ENCODE results near the gene TYW1B.
A peak's percentile ranks its signal among the peaks of the same experiment; 100 is the strongest.
"Not testable (repeated sequence)": the region's sequence is repeated elsewhere in the genome, so short reads cannot be mapped to it uniquely, and the experiment has no call there.

The TYW1B gene

GRCh38 chr7:72696643-72697042, 131.4 kb downstream of the TYW1B start:
- H3K18ac ChIP-seq (ENCODE audit: low read depth in 1 of 2, low read length in 2 of 2); H2AK5ac ChIP-seq (ENCODE audit: low read length, severe bottlenecking); H2BK5ac ChIP-seq (ENCODE audit: low read depth, low read length, poor library complexity, severe bottlenecking); H3K9ac ChIP-seq (ENCODE audit: low read length); H2BK12ac ChIP-seq (ENCODE audit: low read length in 2 of 2); H3K4me2 ChIP-seq (ENCODE audit: low read length, poor library complexity, severe bottlenecking); H4K91ac ChIP-seq (ENCODE audit: low read length); H3K23ac ChIP-seq (ENCODE audit: low read length in 2 of 2); H3K27me3 ChIP-seq (ENCODE audit: control insufficient read depth in 1 of 2, insufficient read depth in 1 of 2, low read length in 2 of 2); H3K14ac ChIP-seq (ENCODE audit: low read length in 2 of 2); H3K4ac ChIP-seq (ENCODE audit: low read depth in 1 of 2, low read length in 2 of 2); H3K27ac ChIP-seq (ENCODE audit: low read length, poor library complexity, severe bottlenecking); H3K36me3 ChIP-seq (ENCODE audit: control insufficient read depth in 1 of 2, insufficient read depth in 2 of 2, low read depth in 1 of 2, low read length in 2 of 2); H4K8ac ChIP-seq (ENCODE audit: low read length); DNase-seq; H2BK120ac ChIP-seq (ENCODE audit: low read depth, low read length); H3K4me3 ChIP-seq (ENCODE audit: insufficient read depth in 1 of 2, low read depth in 1 of 2, low read length in 2 of 2); H3K79me1 ChIP-seq (replicated peaks; ENCODE audit: low read length, poor library complexity, severe bottlenecking); H2AFZ ChIP-seq (ENCODE audit: low read depth, low read length); H2BK15ac ChIP-seq (ENCODE audit: low read depth, poor library complexity, severe bottlenecking); H3K4me1 ChIP-seq (ENCODE audit: control insufficient read depth, insufficient read depth, low read depth, low read length); H3K9me3 ChIP-seq (ENCODE audit: control insufficient read depth, low read length): not testable (repeated sequence)
- 33% methylated on average over 1 of the region's 2 CpGs for WGBS

- not testable (repeated sequence) for H3K4me3 ChIP-seq (ENCODE audit: insufficient read depth in 1 of 2, low read depth in 1 of 2, low read length in 2 of 2)
These were observed 132.5 kb downstream of the TYW1B start for GRCh38 chr7:72695482-72695881.

GRCh38 chr7:72691442-72691841, 136.6 kb downstream of the TYW1B start:
- H2AFZ ChIP-seq (ENCODE audit: low read depth, low read length); H3K9ac ChIP-seq (ENCODE audit: low read length); H4K8ac ChIP-seq (ENCODE audit: low read length); H4K91ac ChIP-seq (ENCODE audit: low read length); H3K27ac ChIP-seq (ENCODE audit: low read length, poor library complexity, severe bottlenecking); H3K36me3 ChIP-seq (ENCODE audit: control insufficient read depth in 1 of 2, insufficient read depth in 2 of 2, low read depth in 1 of 2, low read length in 2 of 2); DNase-seq; H3K79me1 ChIP-seq (replicated peaks; ENCODE audit: low read length, poor library complexity, severe bottlenecking); H2AK5ac ChIP-seq (ENCODE audit: low read length, severe bottlenecking); H2BK120ac ChIP-seq (ENCODE audit: low read depth, low read length); H3K4me1 ChIP-seq (ENCODE audit: control insufficient read depth, insufficient read depth, low read depth, low read length); H3K14ac ChIP-seq (ENCODE audit: low read length in 2 of 2); H3K27me3 ChIP-seq (ENCODE audit: control insufficient read depth in 1 of 2, insufficient read depth in 1 of 2, low read length in 2 of 2); H3K4me2 ChIP-seq (ENCODE audit: low read length, poor library complexity, severe bottlenecking); H3K18ac ChIP-seq (ENCODE audit: low read depth in 1 of 2, low read length in 2 of 2); H3K4ac ChIP-seq (ENCODE audit: low read depth in 1 of 2, low read length in 2 of 2); H2BK12ac ChIP-seq (ENCODE audit: low read length in 2 of 2); H2BK15ac ChIP-seq (ENCODE audit: low read depth, poor library complexity, severe bottlenecking); H3K4me3 ChIP-seq (ENCODE audit: insufficient read depth in 1 of 2, low read depth in 1 of 2, low read length in 2 of 2); H3K9me3 ChIP-seq (ENCODE audit: control insufficient read depth, low read length); H3K23ac ChIP-seq (ENCODE audit: low read length in 2 of 2); H2BK5ac ChIP-seq (ENCODE audit: low read depth, low read length, poor library complexity, severe bottlenecking): not testable (repeated sequence)
- WGBS = 78% methylated on average over 2 of the region's 2 CpGs

More at GRCh38 chr7:72695482-72695881, 132.5 kb downstream of the TYW1B start:
- not testable (repeated sequence) for H3K27me3 ChIP-seq (ENCODE audit: control insufficient read depth in 1 of 2, insufficient read depth in 1 of 2, low read length in 2 of 2); H2AK5ac ChIP-seq (ENCODE audit: low read length, severe bottlenecking); H2BK15ac ChIP-seq (ENCODE audit: low read depth, poor library complexity, severe bottlenecking); H2BK12ac ChIP-seq (ENCODE audit: low read length in 2 of 2); H3K4me2 ChIP-seq (ENCODE audit: low read length, poor library complexity, severe bottlenecking); H3K36me3 ChIP-seq (ENCODE audit: control insufficient read depth in 1 of 2, insufficient read depth in 2 of 2, low read depth in 1 of 2, low read length in 2 of 2); H3K9ac ChIP-seq (ENCODE audit: low read length); H4K91ac ChIP-seq (ENCODE audit: low read length); H3K4ac ChIP-seq (ENCODE audit: low read depth in 1 of 2, low read length in 2 of 2); H3K9me3 ChIP-seq (ENCODE audit: control insufficient read depth, low read length); H2BK5ac ChIP-seq (ENCODE audit: low read depth, low read length, poor library complexity, severe bottlenecking); H3K27ac ChIP-seq (ENCODE audit: low read length, poor library complexity, severe bottlenecking); DNase-seq; H3K23ac ChIP-seq (ENCODE audit: low read length in 2 of 2); H2AFZ ChIP-seq (ENCODE audit: low read depth, low read length); H3K79me1 ChIP-seq (replicated peaks; ENCODE audit: low read length, poor library complexity, severe bottlenecking); H3K4me1 ChIP-seq (ENCODE audit: control insufficient read depth, insufficient read depth, low read depth, low read length); H3K14ac ChIP-seq (ENCODE audit: low read length in 2 of 2)
- Histone ChIP-seq H4K8ac (ENCODE audit: low read length) (peak overlapping the region; percentile 72), H3K18ac (ENCODE audit: low read depth in 1 of 2, low read length in 2 of 2) (peak overlapping the region in 1 of 2 experiments; percentile 12), H2BK120ac (ENCODE audit: low read depth, low read length) (peak overlapping the region; percentile 73)
- WGBS = 95% methylated on average over 6 of the region's 8 CpGs

GRCh38 chr7:72690177-72690576, 137.8 kb downstream of the TYW1B start:
- H2AK5ac ChIP-seq (ENCODE audit: low read length, severe bottlenecking); H3K36me3 ChIP-seq (ENCODE audit: control insufficient read depth in 1 of 2, insufficient read depth in 2 of 2, low read depth in 1 of 2, low read length in 2 of 2); H3K18ac ChIP-seq (ENCODE audit: low read depth in 1 of 2, low read length in 2 of 2); H4K8ac ChIP-seq (ENCODE audit: low read length); H2BK15ac ChIP-seq (ENCODE audit: low read depth, poor library complexity, severe bottlenecking); H2BK5ac ChIP-seq (ENCODE audit: low read depth, low read length, poor library complexity, severe bottlenecking); H3K4me2 ChIP-seq (ENCODE audit: low read length, poor library complexity, severe bottlenecking); H2AFZ ChIP-seq (ENCODE audit: low read depth, low read length); H3K9ac ChIP-seq (ENCODE audit: low read length); H3K4me1 ChIP-seq (ENCODE audit: control insufficient read depth, insufficient read depth, low read depth, low read length); H2BK12ac ChIP-seq (ENCODE audit: low read length in 2 of 2); H2BK120ac ChIP-seq (ENCODE audit: low read depth, low read length); H3K4ac ChIP-seq (ENCODE audit: low read depth in 1 of 2, low read length in 2 of 2); H3K9me3 ChIP-seq (ENCODE audit: control insufficient read depth, low read length); H3K79me1 ChIP-seq (replicated peaks; ENCODE audit: low read length, poor library complexity, severe bottlenecking); H3K14ac ChIP-seq (ENCODE audit: low read length in 2 of 2); H3K27me3 ChIP-seq (ENCODE audit: control insufficient read depth in 1 of 2, insufficient read depth in 1 of 2, low read length in 2 of 2); H4K91ac ChIP-seq (ENCODE audit: low read length); DNase-seq; H3K27ac ChIP-seq (ENCODE audit: low read length, poor library complexity, severe bottlenecking); H3K4me3 ChIP-seq (ENCODE audit: insufficient read depth in 1 of 2, low read depth in 1 of 2, low read length in 2 of 2); H3K23ac ChIP-seq (ENCODE audit: low read length in 2 of 2): not testable (repeated sequence)
- WGBS = no CpG with 5 or more reads among the region's 2 CpGs
